Activated effector memory CD4-positive, alpha-beta T cell treated with anti-CD3 and anti-CD28 coated beads, Interleukin-2, amount 50 U/mL, for 16 hours (primary cell): ENCODE measurements around the gene PAGE2.
"Not testable (repeated sequence)": the region's sequence is repeated elsewhere in the genome, so short reads cannot be mapped to it uniquely, and the experiment has no call there.

Experiments
- DNase-seq: peaks from one replicate; pipeline ENCODE4 v3.0.0-alpha.2; 2020

PAGE2 gene

DNA sequence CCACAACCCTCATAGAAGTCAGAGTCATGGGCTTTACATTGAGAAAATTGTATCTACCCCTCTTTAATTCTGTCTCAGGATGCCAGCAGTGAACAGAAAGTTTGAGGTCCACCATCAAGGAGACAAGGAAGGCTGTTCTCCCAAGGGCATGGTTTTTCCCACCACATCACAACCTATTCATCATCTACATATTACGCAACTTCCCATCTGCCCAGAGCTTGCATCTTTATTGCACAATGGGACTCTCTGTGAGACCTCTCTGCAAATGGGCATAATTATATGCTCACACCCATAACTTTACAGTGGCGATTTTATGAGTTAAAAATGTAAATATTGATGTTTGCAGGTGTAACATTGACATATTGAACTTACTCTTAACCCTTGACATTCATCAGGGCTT, 38.9 kb downstream of the PAGE2 start:
- DNase-seq, result no peak

DNA sequence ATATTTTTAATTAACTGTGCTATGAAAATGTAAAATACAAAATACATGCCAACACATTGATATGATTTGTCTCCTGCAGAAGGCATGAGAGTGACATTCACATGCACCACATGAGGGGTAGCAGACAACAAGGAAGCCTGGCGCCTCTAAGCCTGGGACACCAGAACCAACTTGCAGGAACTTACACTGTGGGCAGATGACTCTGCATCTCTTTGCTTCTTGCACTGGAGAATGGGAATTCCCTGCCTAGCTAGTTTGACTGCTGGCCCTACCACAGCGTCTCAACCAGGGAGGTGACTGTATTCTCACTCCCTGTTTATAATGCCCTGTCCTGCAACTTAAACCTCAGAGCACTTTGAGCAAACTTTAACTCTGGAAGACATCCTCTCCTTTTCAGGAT, 40.5 kb downstream of the PAGE2 start:
- DNase-seq, result no peak

DNA sequence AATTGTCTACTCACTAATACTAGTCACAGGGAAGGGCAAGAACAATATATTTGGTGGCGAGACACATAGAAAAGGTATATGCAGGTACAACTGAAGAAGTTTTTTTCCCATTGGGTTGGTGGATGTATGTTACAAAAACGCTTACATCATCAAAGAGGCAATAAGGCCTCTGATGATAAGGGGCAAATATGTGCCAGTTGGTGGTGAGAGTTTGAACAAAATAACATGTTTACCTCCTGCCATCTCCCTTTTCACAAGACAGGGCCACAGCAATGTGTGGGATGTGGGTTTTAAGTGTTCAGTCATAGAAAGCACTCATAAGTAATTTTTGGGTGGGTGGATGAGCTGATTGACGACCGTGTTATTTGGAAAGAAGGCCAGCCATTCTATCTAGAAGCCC, 41.7 kb downstream of the PAGE2 start:
- DNase-seq, result no peak

GRCh38 chrX:55132416-55132815, 43.6 kb downstream of the PAGE2 start:
- DNase-seq, result no peak

- peak; percentile 61 for DNase-seq
Measured at GRCh38 chrX:55135171-55135570, 46.4 kb downstream of the PAGE2 start.

GRCh38 chrX:55140800-55141199, 52.0 kb downstream of the PAGE2 start:
- not testable (repeated sequence) for DNase-seq
